Fibroblast of skin of right biceps (primary cell): Measurements from ENCODE around the gene GPR150.
"Not testable (repeated sequence)": the region's sequence is repeated elsewhere in the genome, so short reads cannot be mapped to it uniquely, and the experiment has no call there.

Source experiments
- DNase-seq: peaks from one replicate; pipeline ENCODE4 v3.0.0-alpha.2; 2013

Gene GPR150

GRCh38 chr5:95626701-95627100 lies 6.8 kb downstream of the GPR150 start:
- no peak for DNase-seq

- DNase-seq: no peak
Observed at GRCh38 chr5:95627971-95628810, 8.3 kb downstream of the GPR150 start.

GRCh38 chr5:95628933-95629332 lies 9.0 kb downstream of the GPR150 start:
- DNase-seq: no peak

- no peak for DNase-seq
Observed at GRCh38 chr5:95630394-95630917, 10.6 kb downstream of the GPR150 start.

GRCh38 chr5:95631255-95631958 lies 11.5 kb downstream of the GPR150 start:
- peak; percentile 74 for DNase-seq

- peak; percentile 78 for DNase-seq
Observed at GRCh38 chr5:95631991-95632675, 12.2 kb downstream of the GPR150 start.

GRCh38 chr5:95632942-95633341 lies 13.1 kb downstream of the GPR150 start:
- DNase-seq: not testable (repeated sequence)

- DNase-seq: no peak
Observed at GRCh38 chr5:95633671-95634070, 13.8 kb downstream of the GPR150 start.

GRCh38 chr5:95634081-95634480 lies 14.2 kb downstream of the GPR150 start:
- no peak for DNase-seq

GRCh38 chr5:95638632-95639031 lies 18.7 kb downstream of the GPR150 start:
- DNase-seq: no peak

GRCh38 chr5:95641741-95642220 lies 21.9 kb downstream of the GPR150 start:
- peak; percentile 17 for DNase-seq

GRCh38 chr5:95643152-95643551 lies 23.3 kb downstream of the GPR150 start:
- no peak for DNase-seq

GRCh38 chr5:95644351-95645042 lies 24.6 kb downstream of the GPR150 start:
- peak; percentile 47 for DNase-seq

- not testable (repeated sequence) for DNase-seq
Observed at GRCh38 chr5:95646226-95646568, 26.3 kb downstream of the GPR150 start.

- peak; percentile 97 for DNase-seq
Observed at GRCh38 chr5:95646569-95647431, 26.9 kb downstream of the GPR150 start, which contains the start of gene RFESD. Gene RFESD (plus strand): TSS chr5:95646777. CDS start chr5:95652272, 5,495 bp downstream.

- DNase-seq: no peak
Observed at GRCh38 chr5:95647886-95648860, 28.3 kb downstream of the GPR150 start.

GRCh38 chr5:95649274-95649673 lies 29.4 kb downstream of the GPR150 start:
- DNase-seq: no peak

- DNase-seq: no peak
Observed at GRCh38 chr5:95649842-95650620, 30.1 kb downstream of the GPR150 start.

GRCh38 chr5:95652849-95653248 lies 33.0 kb downstream of the GPR150 start:
- DNase-seq: no peak
